Activated T-helper 9 cell treated with anti-CD3 and anti-CD28 coated beads, Interleukin-2, amount 50 U/mL, for 16 hours (primary cell): ENCODE results near the gene SLC25A21.

Experiments
- DNase-seq: peaks from one replicate; pipeline ENCODE4 v3.0.0-alpha.2; 2020; ENCODE audit warnings: low read depth

Gene SLC25A21

GRCh38 chr14:37143475-37143874, 28.9 kb downstream of the SLC25A21 start:
- no peak for DNase-seq

- DNase-seq, result no peak
Observed at GRCh38 chr14:37142835-37143401, 29.5 kb downstream of the SLC25A21 start.

- DNase-seq, result no peak
Observed at GRCh38 chr14:37140176-37140575, 32.2 kb downstream of the SLC25A21 start.

- DNase-seq, result no peak
Observed at GRCh38 chr14:37139710-37140109, 32.7 kb downstream of the SLC25A21 start.

DNA sequence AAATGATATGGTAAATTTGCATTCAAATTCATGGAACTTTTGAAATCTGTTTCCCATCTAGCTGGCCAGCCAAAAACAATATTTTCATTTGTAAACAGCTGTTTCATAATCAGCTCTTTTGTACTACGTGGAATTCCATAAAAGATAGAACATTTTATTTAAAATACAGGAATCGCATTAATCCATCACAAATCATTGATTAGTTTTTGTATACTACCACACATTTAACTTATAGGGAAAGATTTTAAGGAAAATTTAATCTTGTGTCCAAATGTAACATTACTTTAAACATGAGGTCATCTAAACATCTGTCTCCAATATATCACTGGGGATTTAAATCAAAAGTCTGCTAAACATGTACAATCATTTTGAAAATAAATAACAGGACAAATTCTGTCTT, 33.5 kb downstream of the SLC25A21 start:
- DNase-seq, result no peak

- DNase-seq, result no peak
Observed at GRCh38 chr14:37133284-37133913, 39.0 kb downstream of the SLC25A21 start.

DNA sequence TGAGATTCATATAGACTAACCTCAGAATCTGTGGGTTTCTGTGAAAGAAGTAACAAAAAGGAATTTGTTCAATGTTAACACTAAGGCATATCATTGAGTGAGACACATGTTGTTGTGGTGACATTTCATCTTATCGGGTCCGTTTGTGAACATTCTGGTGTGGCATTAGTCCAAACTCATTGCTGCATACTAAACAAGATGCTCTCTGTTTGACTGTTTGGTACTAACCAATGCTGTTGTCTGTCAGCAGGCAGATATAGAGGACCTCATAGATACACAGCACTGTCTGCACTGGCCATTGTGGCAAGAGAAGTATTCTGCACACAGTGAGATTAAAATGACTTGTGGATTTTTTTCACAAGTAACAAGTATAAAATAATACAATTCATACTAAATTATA, 41.2 kb downstream of the SLC25A21 start:
- no peak for DNase-seq

DNA sequence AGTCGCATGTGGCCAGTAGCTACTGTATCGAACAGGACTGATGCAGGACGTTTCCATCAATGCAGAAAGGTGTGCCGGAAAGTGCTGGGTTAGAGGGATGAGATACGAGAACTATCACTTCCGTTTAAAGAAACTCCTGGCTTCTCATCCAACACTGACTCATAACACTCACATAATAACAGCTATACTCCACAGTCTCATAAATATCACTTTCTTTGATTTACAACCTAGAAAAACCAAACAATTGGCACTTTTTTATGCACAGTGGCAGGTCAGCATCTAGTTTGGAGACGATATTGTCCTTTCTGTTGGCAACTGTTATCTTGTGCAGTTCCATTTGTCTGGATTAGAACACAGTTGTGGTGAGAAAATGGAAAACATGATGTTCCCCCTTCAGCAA, 43.4 kb downstream of the SLC25A21 start:
- DNase-seq, result no peak

GRCh38 chr14:37124614-37125013, 47.8 kb downstream of the SLC25A21 start:
- DNase-seq, result no peak

DNA sequence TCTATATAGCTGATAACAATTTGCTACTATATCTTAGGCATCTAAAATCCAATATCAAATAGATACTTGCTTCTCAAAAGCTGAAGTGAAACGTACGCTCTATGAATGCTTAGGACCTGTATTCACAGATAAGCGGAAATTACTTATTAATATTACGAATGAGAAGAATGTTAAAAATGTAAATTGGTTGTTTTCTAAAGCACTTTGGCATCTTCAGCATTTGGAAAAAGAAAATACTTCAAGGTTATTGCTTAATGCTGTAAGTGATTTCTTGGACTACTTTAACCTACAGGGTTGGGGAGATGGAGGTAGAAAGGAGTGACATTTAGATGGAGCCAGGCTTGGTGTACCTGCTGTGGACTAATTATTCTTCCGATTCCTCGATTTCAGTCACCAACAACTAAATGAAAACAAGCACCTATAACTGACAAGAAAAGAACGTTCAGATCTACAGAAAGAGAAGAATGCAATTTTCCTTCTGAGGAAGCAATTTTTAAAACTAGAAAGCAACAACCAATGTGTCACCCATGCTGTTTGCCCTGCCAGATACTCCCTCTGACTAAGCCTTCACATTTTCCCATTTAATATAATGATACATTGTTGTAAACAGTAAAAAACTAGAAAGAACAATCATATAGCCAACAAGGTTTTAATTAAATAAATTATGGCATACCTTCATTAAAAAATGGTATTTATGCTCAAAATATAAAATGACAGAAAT, 49.3 kb downstream of the SLC25A21 start:
- no peak for DNase-seq

- no peak for DNase-seq
Observed at GRCh38 chr14:37122288-37122687, 50.1 kb downstream of the SLC25A21 start.

- DNase-seq, result no peak
Observed at GRCh38 chr14:37118673-37119366, 53.6 kb downstream of the SLC25A21 start.

DNA sequence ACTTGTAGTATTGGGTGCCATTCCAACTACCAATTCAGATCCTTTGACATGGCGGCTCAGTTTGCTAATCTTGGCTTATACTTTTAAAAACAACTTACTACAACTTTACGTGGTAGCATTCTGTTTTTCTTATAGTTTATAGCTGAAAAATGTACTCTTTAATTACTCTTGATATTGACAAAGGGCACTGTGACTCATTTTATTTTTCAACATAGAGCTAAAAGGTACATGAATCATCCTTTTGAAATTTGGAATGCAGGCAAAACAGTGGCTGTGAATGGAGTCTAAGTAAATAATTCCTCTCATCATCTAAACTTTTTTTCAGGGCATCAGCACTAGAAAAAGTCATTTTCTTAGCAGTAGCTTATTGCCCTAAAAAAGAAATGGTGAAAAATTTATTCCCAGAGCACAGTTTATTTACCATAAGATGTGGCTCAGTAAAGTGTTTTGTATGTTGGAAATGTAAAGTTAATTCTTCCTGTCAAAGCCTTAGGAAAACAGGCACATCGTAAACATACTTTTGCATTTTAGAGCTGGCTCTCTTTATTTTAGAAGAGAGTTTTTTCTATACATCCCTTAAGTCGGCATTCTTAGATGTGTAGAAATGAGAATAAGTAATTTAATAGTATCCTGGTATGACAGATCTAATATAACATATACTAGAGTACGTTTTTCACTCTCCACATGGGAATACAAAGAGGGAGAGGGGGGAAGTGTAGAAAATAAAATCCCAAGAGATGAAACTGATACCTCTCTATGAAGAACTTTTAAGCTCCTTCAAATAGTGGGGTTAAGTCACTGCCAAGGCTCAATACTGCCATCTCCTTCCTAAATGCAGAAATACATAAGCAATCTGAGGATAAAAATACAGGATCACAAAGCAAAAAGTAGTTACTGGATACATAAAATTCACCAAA, 55.2 kb downstream of the SLC25A21 start:
- no peak for DNase-seq

DNA sequence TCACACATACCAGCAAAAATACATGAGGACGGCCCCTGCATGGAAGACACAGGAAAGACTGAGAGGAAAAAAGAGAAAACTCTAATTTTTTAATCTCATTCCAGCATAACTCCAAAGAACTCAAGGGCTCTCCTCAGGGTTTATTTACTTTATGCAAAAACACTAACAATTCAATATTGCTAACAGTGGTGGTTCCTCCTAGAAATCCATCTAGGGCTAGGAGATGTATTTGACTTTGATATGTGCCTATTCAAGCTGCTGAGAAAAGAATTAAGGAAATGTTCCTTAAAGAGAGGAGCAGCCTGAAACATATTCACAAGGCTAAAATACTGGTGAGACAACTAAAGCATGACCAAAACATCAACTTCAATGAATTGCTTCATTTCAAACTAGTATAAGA, 57.0 kb downstream of the SLC25A21 start:
- no peak for DNase-seq

GRCh38 chr14:37114559-37114958, 57.8 kb downstream of the SLC25A21 start:
- DNase-seq, result no peak

- DNase-seq, result no peak
Observed at GRCh38 chr14:37114002-37114401, 58.4 kb downstream of the SLC25A21 start.

DNA sequence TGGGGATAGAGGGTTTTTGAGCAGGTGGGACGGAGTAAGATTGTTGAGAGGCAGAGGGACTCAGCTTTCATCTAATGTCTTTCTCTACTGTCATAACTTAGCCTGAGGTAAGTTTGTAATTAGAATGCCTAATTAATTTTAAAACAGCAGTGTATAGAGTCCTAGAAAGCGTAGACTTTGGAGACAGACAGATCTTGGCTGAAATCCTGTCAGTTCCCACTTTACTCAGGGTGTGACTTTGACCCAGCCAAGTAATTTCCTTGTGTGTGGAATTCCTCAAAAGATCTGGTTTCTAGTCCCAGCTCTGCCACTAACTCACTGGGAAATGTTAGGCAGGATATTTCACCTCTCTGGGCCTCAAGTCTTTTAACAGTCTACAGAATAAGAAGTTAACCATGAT, 74.3 kb downstream of the SLC25A21 start:
- DNase-seq, result no peak

DNA sequence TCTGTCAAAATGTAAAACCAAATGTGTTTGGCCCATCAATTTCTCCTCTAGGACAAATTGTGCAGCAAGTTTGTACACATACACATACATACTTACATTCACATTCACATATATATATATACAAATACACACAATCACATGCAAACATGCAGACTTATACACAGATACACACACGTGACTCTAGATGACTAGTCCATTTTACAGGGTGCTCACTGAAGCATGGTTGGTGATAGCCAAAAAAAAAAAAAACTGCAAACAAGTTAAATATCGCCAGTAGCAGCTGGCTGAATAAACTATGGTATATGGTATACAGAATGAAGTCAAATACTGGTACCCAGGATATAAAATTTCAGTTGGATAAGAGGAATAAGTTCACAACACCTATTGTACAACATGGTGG, 77.9 kb downstream of the SLC25A21 start:
- no peak for DNase-seq

- no peak for DNase-seq
Observed at GRCh38 chr14:37093364-37093763, 79.0 kb downstream of the SLC25A21 start.

- no peak for DNase-seq
Observed at GRCh38 chr14:37091651-37092050, 80.8 kb downstream of the SLC25A21 start.

GRCh38 chr14:37090026-37090425, 82.4 kb downstream of the SLC25A21 start:
- no peak for DNase-seq

DNA sequence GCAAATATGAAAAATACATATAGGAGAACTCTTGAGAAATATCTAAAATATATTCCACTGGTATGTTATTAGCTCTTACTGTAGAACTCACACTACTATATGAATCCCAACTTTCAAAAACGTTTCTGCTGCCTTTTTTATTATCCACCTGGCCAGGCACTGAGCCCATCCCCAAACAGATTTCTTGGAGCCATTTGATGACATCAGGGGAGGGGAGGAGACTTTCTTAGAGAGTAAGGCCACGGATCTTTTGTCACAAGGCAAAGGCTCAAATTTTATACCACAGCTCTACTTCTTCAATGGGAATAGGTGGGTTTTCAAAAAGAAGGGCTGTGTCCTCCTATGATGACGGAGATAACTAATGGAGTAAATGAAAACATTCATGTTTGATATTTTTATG, 83.0 kb downstream of the SLC25A21 start:
- DNase-seq, result no peak
